Stimulated activated CD8-positive, alpha-beta memory T cell treated with anti-CD3 and anti-CD28 coated beads, Interleukin-7, amount 100 ng/mL, for 48 hours (primary cell): ENCODE results near the gene EXOC3.
"Not testable (repeated sequence)": the region's sequence is repeated elsewhere in the genome, so short reads cannot be mapped to it uniquely, and the experiment has no call there.

ENCODE experiments used
- DNase-seq, 2 donors: peaks; one replicate each; pipeline ENCODE4 v3.0.0-alpha.2; 2020; ENCODE audit warnings: low read depth in 1 of 2; ENCODE audit errors: extremely low read depth in 1 of 2

Gene EXOC3

DNA sequence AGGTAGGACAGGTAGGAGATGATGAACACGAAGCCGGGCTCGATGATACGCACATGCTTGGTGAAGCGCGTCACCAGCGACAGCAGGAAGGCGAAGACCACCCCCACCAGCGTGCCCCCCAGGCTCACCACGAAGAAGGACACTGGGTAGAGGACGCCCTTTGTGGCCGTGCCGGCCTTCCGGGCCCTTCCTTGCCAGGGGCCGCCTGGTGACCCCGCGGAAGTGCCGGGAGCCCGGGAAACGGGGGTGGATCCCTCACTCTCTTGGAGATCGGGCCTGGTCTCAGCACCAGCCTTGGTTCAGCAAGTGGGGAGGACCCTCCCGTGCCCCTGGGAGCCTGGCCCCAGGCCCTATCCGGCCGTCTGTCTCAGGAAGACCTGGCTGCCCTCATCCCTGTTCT lies 41.6 kb downstream of the EXOC3 start:
- DNase-seq, result no peak

DNA sequence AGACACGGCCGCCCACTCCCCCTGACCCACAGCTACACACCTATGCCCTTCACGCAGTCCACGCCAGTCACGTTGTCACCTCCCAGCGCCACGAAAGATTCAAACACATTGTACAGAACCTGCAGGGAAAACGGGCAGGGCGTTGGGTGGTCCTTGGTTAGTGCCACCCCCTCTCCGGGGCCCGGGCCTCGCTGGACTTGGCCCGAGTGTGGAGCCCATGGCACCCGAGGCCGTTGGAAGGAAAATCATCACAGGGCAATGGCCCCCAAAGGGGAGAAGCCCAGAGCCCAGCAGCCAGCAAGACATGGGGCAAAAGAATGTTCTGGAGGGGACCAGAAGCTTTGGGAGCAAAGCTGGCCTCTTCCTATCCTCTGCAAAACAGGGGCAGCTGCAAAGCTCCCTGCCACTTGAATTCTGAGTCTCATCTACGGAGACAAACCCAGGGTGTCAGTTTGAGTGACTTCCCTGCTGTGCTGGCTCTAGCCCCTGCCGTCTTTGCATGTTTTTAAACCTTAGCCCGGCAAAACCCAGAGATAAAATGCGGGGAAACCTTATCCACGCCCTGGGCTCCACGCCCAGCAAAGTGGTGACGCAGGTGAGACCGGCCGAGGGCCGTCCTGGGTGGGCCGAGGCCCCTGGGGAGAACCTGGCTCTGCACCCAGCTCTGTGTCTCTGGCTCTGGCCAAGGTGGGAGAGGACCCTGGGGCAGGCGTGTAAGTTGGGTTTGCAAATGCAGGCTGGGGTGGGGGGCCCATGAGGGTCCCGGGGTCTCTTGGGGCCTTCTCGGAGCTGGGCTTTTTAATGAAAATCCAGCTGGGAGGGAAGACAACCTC lies 42.4 kb downstream of the EXOC3 start:
- DNase-seq, result no peak

DNA sequence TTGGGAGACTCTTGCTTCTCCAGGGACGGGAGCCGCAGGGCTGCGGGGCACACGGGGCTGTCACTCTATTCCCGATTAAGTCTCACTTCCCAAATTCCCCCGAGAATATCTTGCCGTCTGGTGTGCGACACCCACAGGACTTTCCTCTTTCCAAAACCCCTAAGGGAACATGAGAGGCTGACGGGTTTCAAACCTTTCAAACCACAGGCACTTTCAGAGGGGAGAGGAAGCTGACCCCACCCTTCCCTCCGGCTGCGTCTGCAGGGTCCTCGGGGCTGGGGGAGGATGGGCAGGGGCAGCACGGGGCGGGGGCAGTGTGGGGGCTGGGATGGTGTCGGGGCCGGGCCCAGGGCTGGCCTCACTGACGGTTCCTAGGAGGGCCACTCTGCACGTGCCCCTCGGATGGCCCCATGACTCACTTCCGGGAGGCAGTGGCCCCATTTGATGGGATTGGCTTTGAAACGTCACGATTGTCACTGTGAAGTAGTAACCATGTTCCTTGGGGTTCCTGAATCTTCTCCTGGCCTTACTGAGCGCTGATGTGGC lies 43.0 kb downstream of the EXOC3 start:
- no peak for DNase-seq

DNA sequence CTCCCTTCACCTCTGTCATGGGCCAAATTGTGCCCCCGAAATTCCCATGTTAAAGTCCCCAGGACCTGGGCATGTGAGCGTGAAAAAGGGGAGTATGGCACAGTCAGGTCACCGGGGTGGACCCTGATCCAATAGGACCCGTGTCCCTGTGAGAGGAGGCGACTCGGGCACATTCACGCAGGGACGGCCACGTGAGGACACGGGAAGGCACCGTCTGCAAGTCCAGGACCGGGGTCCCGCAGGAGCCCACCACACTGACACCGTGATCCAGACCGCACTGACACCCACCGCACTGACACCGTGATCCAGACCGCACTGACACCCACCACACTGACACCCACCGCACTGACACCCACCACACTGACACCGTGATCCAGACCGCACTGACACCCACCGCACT lies 43.6 kb downstream of the EXOC3 start:
- DNase-seq, result not testable (repeated sequence)

DNA sequence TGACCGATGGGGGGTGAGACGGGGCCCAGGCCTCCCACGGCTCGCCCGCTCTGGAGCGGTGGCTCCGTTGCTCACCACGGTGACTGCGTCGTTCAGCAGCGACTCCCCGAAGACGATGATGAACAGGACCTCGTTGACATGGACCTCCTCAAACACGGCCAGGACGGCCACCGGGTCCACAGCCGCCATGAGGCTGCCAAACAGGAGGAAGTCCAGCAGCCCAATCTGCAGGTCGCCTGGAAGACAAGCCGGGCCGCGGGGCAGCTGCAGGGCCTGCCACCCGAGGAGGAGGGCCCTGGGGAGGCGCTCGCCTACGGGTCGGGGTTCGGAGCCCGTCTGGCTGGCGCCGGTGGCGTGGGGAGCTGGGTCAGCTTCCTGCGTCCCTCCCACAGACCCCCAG lies 45.3 kb downstream of the EXOC3 start:
- no peak for DNase-seq

DNA sequence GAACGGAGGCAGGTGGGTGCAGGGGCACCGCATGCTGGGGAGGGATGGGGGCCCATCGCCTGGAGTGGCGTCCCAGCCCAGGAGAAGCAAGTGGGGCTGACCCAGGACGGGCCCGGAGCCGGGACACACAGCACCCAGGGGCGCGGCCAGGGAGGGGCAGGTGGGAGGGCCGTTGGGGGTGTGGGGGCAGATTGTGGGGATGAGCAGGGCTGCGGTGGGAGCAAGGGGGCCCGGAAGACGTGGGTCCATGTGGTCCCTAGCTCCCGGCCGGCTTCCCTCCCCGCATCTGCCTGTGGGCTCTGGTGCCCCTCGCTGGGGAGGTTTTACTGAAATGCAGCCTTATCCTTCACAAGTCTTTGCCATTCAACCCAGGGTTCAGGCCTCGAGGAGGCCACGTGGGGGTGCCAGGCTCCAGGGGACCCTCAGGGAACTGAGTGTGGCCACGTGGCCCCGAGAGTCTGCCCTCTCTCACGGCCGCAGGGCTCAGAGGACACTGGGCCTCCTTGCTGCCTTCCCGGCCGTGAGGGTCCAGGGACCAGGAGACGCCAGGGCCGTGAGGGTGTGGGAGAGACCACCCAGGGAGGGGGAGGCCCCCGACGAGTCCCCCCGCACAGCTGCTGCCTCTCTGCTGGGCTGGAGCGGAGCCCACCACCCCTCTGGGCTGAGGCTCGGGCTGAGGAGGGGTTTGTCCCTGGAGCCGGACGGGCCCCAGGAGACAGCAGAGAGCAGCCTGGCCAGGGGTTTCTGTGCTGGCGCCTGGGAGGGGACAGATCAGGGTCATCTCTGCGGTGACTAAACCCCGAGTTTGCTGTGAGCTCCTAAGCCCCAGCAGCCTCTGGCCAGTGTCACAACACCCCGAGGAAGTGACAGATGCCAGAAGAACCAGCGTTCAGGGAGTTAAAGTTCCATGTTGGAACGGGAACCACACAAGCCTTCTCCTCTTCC lies 46.0 kb downstream of the EXOC3 start:
- no peak for DNase-seq

DNA sequence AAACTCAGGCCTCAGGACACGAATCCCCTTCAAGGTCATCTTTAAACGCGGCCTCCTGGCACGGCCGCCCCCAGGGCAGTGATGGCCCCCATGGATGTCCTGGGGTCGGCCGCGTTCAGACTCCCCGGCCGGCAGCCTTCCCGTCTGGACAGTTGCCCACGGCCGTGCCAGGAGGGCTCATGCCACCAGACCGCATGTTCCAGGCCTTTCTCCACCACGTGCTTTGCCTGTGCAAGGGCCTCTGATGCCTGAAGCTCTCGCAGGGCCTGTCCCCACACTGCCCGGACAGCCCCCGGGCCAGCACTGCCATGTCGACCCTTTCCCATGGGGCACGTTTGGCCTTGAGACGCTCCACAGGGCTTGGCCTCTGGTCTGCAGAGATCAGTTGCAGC lies 46.7 kb downstream of the EXOC3 start:
- no peak for DNase-seq

DNA sequence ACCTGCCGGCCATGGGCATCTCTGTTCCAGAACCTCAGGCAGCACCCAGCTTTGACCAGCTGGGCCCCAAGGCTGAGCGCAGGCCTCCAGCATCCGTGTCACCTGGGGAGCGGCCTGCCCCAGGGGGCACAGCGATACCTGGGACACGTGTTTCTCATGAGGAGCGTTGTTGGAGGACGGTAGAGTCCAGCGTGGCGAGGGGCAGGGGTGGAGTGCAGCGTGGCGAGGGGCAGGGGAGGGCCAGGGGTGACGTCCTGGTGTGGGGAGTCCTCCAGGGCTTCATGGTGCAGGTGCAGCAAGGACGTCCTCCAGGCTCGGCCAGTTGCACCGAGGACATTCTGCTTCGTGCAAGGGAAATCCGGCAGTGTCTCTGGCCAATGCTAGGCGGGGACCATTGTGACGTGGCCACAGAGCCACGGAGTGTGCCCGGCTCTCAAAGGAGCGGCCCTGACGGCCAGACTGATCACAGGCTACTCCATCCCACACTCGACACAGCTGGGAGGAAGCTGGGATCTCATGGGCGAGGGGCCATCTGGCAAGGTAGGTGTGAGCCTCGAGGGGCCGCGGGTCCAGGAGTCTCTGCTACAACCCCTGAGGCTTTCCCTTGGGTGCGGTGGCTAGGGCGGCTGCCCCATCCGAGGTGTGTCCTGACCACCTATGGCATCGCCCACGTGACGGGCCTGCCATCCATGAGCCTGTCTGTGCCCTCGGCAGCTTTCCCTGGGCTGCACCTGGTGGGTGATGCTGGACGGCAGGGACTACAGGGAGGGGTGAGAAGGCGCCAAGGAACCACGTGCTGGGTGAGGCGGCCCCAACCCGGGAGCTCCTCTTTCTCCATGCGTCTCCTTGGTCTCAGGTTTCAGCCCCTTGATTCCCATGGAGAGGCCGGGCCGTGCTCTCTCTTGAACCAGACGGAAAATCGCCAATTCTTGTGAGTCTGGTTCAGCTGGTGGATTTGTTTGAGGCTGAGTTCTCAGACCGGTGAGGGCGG lies 47.4 kb downstream of the EXOC3 start:
- DNase-seq, result no peak

DNA sequence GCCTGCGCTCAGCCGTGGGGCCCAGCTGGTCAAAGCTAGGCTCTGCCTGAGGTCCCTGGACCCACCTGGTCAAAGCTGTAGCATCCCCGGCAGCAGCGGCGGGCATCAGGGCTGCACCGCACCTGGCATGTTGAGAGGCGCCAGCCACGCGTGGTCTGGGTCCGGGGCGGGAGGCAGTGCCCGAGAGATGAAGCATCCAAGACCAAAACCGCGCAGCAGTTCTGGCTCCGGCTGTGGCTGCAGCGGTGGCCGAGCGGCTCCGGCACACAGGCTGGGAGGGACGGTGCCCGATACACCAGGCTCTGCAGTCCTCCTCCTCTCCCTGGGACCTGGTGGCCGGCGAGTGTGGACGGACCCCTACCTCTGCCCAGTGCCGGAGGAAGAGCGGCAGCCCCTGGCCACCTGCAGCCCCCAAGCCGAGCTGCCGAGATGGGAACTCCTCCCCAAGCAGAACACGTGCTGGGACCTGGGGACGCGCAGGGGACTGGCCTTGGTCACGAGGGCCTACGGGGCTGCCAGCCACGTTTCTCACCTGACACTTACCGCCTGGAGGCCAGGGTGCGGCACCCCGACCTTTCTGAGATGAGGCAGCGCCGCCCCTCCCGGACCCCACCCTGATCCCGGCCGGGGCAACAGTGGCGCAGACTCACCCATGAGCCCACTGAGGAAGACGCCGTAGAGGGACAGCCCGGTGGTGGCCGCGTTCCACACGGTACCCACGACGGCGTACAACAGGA lies 48.3 kb downstream of the EXOC3 start:
- no peak for DNase-seq

DNA sequence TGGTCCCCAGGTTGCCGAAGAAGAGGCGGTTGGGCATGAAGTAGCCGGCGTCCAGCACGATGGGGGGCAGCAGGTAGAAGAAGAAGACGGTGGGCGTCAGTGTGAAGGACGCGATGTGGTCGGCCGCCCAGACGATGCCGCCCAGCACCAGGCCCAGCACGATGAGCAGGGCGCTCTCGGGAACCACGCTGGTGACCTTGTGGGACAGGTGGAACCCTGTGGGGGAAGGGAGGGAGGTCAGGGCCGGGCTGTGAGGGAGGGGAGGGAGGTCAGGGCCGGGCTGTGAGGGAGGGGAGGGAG lies 48.8 kb downstream of the EXOC3 start:
- no peak for DNase-seq

DNA sequence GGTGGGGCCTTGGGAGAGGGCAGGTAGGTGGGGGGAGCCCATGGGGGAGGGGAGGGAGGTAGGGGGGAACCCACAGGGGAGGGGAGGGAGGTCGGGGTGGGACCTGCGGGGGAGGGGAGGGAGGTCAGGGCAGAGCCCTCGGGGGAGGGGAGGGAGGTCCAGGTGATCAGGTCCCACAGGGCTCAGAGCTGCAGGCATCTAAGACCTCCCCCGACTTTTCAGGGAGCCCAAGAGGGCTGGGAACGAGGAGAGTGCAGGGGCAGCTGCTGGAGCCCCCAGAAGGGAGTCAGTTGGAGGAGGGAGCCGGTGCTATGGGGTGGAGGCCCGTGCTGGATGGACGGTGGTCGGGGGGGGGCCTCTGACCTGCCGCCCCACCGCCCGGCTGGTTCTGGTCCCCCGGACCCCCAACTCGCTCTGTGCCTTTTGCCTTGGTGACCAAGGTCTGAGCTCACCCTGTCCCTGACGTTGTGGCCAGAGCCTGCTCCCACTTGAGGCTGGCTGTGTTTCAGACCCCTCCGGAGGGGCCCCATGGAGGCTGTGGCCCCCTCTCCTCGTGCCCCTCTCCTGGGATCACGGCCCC lies 49.4 kb downstream of the EXOC3 start:
- DNase-seq, result no peak

DNA sequence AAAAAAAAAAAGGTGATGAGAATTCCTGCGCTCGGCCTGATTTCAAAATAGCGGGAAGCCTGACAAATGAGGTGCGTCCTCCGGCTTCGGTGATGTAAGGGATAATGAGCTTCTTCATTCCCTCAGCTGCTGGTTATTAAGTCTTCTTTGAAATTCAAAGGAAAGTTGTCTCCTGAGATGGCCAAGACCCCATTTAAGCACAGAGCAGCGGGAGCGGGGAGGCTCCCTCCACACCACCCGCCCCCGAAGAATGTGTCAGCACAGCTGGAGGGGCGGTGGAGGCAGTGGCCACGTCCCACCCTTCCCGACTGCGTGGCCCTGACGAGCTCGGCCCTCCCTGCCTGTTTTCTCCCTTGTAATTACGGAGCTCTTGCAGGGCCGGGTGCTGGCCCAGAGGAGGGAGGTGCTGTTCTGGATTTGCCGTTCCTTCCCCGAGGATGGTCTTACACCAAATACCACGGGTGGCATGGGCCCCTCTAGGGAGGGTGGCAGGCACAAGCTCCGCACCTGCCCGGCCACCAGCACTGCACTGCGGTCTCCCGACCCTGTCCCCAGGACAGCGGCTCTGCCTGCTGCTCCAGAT lies 50.2 kb downstream of the EXOC3 start:
- DNase-seq, result no peak

DNA sequence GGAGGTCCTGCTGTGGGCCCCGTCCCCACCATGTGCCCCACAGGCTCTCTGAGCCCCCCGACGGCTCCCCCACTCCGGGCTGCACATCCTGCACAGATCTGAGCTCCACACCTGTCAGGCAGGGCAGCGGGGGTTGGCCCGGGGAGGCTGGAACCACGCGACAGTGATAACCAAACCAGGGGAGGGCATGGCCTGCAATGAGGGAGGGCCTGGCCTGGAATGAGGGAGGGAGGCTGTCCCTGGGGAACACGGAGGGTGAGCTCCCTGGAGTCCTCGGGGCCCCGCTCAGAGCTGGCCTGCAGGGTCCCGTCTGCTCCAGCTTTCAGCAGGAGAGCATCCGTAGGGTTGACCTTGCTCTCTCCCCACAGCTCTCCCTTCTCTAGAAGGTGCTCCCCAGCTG lies 50.8 kb downstream of the EXOC3 start:
- DNase-seq, result no peak

DNA sequence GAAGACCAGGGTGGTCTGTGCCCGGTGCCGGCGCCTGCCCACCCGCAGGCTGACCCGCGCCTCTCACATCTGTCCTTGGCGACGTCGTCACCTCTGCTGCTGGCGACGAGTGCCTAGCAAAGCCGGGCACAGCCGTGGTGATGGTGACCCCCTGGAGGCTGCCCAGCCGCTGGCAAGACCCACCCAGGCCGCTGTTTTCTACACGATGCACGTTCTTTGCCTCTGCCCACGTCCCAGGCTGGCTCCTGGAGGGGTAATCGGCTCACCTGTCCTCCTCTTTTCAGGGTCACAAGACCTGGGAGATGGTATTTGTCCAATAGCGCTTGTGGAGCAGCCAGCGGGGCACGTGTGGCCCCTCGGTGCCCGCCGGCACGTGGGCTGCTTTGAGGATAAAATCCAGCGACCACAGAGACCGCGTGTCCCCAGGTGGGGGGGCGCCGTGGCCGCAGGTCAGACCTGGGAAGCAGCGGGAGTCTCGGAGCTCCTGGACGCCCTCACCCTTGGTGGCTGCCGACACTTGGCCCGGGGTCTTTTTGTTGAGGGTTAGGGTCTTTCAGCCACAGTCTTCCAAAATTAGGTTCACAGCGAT lies 51.8 kb downstream of the EXOC3 start:
- DNase-seq, result no peak

DNA sequence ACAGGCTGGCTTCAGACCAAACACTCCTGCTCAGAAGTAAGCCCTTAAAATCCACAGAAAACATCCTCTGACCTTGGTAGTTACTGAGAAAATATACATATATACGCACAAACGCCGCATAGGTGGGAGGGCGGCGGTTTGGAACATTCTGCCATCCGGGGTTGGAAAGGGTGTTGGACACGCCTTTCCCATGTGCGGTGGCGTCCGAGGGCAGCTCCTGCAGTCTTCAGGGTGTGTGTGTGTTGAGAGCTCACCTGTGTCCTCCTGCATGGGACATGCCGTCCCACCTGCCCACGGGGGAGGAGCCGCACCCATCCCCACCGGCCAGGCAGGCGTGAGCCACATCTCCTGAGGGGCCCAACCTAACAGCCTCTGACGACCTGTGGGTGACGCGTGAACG lies 53.1 kb downstream of the EXOC3 start:
- DNase-seq, result no peak

DNA sequence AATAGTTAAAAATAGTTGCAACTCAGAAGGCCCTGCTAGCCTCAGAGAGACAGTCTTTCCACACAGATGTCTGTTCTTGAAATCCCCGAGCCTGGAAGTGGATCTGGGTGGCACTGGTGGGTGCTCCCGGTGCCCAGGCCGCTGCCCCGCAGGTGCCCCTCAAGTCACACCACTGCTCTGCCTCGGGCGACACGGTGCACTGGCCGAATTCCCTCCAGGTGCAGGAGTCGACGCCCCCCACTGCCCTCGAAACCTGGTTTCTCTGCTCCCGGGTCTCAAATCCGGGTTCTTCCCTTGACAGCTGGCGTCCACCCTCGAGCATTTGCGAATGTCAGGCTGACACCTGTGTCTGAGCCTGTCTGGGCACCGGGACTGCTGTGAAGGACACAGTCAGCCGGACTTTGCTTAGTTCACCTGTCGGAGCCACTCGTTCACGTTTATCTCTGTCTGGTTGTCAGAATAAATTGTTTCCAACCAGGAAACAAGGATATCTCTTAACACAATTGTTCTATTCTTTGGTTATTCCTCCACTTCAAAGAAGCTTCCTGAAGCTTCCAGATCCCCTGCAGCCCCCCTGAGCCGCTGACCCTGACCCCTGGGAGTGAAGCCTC lies 54.2 kb downstream of the EXOC3 start:
- no peak for DNase-seq

DNA sequence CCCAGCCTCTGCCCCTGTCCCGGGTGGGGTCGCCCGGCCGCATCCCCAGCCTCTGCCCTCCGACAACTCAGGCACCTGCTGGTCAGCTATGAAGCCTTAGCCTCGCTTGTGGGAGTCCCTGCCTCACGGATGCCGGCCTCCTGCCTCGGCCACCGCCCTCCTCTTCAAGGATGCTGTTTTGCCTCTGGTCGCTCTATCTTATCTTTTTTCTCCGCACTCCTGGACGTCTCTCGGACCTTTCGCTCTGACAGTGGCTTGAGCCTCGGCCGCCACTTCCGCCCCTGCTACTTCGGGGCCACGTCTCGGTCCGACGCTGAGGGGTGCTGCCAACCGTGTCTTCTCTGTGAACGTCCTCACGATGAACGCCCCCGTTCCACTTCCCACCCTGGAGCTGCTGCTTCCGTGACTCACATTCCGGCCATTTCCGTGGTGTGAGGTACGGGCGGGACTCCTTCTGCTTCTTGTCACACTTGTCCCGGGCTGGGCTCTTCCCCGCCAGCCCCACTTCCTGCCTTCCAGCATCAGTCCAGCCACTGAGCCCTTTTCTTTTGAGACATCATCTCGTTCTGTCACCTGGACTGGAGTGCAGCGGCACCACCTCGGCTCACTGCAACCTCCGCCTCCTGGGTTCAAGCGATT lies 55.0 kb downstream of the EXOC3 start:
- no peak for DNase-seq
